Fibroblast of lung (primary cell): ENCODE data around the gene HMCES. TPM values are rescaled to one million over a fixed set of nuclear protein-coding genes. Genes with fewer than 3 reads are reported as not detected.

Experiments
- DNase-seq, 2 donors: peaks; one replicate each; pipeline versions ENCODE4 v3.0.0 to v3.0.0-alpha.2; 2010; ENCODE audit warnings: low read depth in 2 of 2
- H2AFZ ChIP-seq: 2 replicates; pipeline ENCODE4 v1.5.1; 2012; ENCODE audit warnings: low read length, control low read depth, inconsistent platforms
- H3K27ac ChIP-seq: 2 replicates; pipeline ENCODE4 v1.5.1; 2011; ENCODE audit warnings: low read length, control low read depth; ENCODE audit not compliant: insufficient read depth
- H3K27me3 ChIP-seq: 2 replicates; pipeline ENCODE4 v1.5.1; 2011; ENCODE audit warnings: mild to moderate bottlenecking, low read length; ENCODE audit not compliant: control insufficient read depth, insufficient read depth
- H3K36me3 ChIP-seq: 2 replicates; pipeline ENCODE4 v1.5.1; 2011; ENCODE audit warnings: low read length; ENCODE audit not compliant: control insufficient read depth, insufficient read depth
- H3K4me1 ChIP-seq: 2 replicates; pipeline ENCODE4 v1.5.1; 2011; ENCODE audit warnings: low read length; ENCODE audit not compliant: control insufficient read depth, insufficient read depth; ENCODE audit errors: extremely low read depth
- H3K4me2 ChIP-seq: 2 replicates; pipeline ENCODE4 v1.5.1; 2011; ENCODE audit warnings: low read length, control low read depth; ENCODE audit not compliant: insufficient read depth; ENCODE audit errors: extremely low read depth
- H3K4me3 ChIP-seq, 4 experiments: fragments of 200-600 bp in 1 of 4; sonication (generic) in 1 of 4; replicated peaks in 1 of 4; 2 replicates each; pipeline ENCODE4 v1.5.1; 2011 to 2016; ENCODE audit warnings: low read length in 4 of 4, low read depth in 3 of 4, mild to moderate bottlenecking in 3 of 4, control low read depth in 2 of 4, inconsistent platforms in 1 of 4, mixed read lengths in 1 of 4; ENCODE audit not compliant: insufficient read depth in 1 of 4; ENCODE audit errors: control extremely low read depth in 1 of 4
- H3K79me2 ChIP-seq: 2 replicates; pipeline ENCODE4 v1.5.1; 2012; ENCODE audit warnings: mild to moderate bottlenecking, low read length, inconsistent platforms; ENCODE audit not compliant: control insufficient read depth, insufficient read depth
- H3K9ac ChIP-seq: 2 replicates; pipeline ENCODE4 v1.5.1; 2011; ENCODE audit warnings: mild to moderate bottlenecking, low read length, control low read depth; ENCODE audit not compliant: insufficient read depth
- H3K9me3 ChIP-seq: 2 replicates; pipeline ENCODE4 v1.5.1; 2012; ENCODE audit warnings: low read depth, low read length; ENCODE audit not compliant: control insufficient read depth, insufficient read depth
- H4K20me1 ChIP-seq: 2 replicates; pipeline ENCODE4 v1.5.1; 2011; ENCODE audit warnings: low read length; ENCODE audit not compliant: control insufficient read depth, insufficient read depth; ENCODE audit errors: extremely low read depth
- CTCF ChIP-seq, 2 donors: IDR thresholded peaks in 1 of 2; conservative IDR thresholded peaks in 1 of 2; 1 replicate in 1 of 2; 2 replicates in 1 of 2; pipeline ENCODE4 v1.5.1; 2011 to 2012; ENCODE audit warnings: low read length in 2 of 2, control low read depth in 1 of 2, inconsistent platforms in 1 of 2, low read depth in 1 of 2, mild to moderate bottlenecking in 1 of 2
- EZH2 ChIP-seq: IDR thresholded peaks from 2 replicates; pipeline ENCODE4 v1.5.1; 2012; ENCODE audit warnings: low read length, control low read depth, mild to moderate bottlenecking; ENCODE audit errors: missing control alignments
- polyA plus RNA-seq, 2 donors: library from polyadenylated mRNA; depleted of rRNA in 1 of 2; stranded (reverse) in 1 of 2; unstranded in 1 of 2; fragments of >200 nt; gene quantifications; 2 replicates each; pipeline ENCODE4 v1.2.1, GENCODE V29; 2011 to 2012; ENCODE audit warnings: missing spikeins in 1 of 2
- total RNA-seq: library from RNA; depleted of rRNA; stranded (reverse); fragments of >200 nt; gene quantifications from 2 replicates; pipeline ENCODE4 v1.2.1, GENCODE V29; 2014

HMCES gene
- total and polyA plus RNA-seq, 2 donors (not counting 1 experiment from before 2014, with no cell fraction given), result 12.2 to 22.8 TPM

GRCh38 chr3:129327510-129327909 lies 48.8 kb downstream of the HMCES start:
- DNase-seq, result no peak
- Histone ChIP-seq H3K4me2 (no peak overlapping the region), H2AFZ (no peak overlapping the region), H3K79me2 (no peaks in the 10 kb centered on the region), H4K20me1 (no peaks in the 10 kb centered on the region), H3K9me3 (no peaks in the 10 kb centered on the region), H3K4me3 (no peak overlapping the region), H3K9ac (no peak overlapping the region), H3K36me3 (no peaks in the 10 kb centered on the region), H3K27ac (no peak overlapping the region), H3K4me1 (no peaks in the 10 kb centered on the region), H3K27me3 (no peaks in the 10 kb centered on the region)
- TF ChIP-seq EZH2, result no peak

DNA sequence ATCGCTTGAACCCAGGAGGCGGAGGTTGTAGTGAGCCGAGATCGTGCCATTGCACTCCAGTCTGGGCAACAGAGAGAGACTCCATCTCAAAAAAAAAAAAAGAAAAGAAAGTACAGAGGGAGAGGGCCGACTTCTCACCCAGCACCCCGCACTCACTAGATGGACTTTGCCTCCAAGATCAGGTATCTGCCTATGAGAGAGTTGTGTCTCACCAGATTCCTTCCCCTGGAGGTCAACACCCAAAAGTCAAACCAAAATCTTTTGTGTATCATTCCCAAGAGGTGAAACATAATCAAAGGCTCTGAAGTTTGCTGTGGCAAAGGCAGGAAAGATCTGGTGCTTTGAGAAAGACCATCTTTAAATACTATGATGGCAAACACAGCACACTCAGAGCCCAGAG lies 51.2 kb downstream of the HMCES start:
- Histone ChIP-seq H3K9ac (no peak overlapping the region), H4K20me1 (no peaks in the 10 kb centered on the region), H3K36me3 (no peaks in the 10 kb centered on the region), H3K4me3 (no peak overlapping the region), H3K9me3 (no peaks in the 10 kb centered on the region), H3K27ac (no peak overlapping the region), H3K27me3 (no peaks in the 10 kb centered on the region), H2AFZ (no peak overlapping the region), H3K79me2 (no peaks in the 10 kb centered on the region), H3K4me1 (no peaks in the 10 kb centered on the region), H3K4me2 (no peak overlapping the region)
- TF ChIP-seq EZH2, result no peak
- TF ChIP-seq CTCF (conservative IDR thresholded peaks at IDR 0.05 in 1 of 2, IDR thresholded peaks at IDR 0.05 in 1 of 2; ENCODE audit: low read depth in 1 of 2, low read length in 2 of 2), result no peak
- DNase-seq, result no peak

DNA sequence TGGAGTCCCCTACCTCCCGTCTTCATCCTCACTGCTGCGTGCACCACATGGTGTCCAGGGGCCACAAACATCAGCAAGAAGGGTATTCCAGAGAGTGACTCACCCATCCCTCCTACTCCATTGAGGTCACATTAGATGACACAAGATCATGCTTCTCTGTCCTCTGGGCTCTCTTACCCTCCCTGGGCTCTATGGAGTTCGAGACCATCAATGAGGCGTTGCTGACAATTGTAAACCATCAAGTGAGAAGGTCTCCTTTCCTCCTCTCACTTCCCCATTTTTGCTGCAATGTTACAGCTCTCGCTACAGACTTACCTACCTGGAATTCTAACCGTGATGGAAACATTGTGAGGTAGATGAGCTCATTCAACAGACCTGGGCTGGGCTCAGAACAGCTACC lies 51.7 kb downstream of the HMCES start:
- Histone ChIP-seq H3K4me1 (no peaks in the 10 kb centered on the region), H3K4me3 (no peak overlapping the region), H3K9me3 (no peaks in the 10 kb centered on the region), H3K27me3 (no peaks in the 10 kb centered on the region), H4K20me1 (no peaks in the 10 kb centered on the region), H3K4me2 (no peak overlapping the region), H3K79me2 (no peaks in the 10 kb centered on the region), H2AFZ (no peak overlapping the region), H3K27ac (no peak overlapping the region), H3K9ac (no peak overlapping the region), H3K36me3 (no peaks in the 10 kb centered on the region)
- no peak for DNase-seq
- no peak for TF ChIP-seq CTCF (conservative IDR thresholded peaks at IDR 0.05 in 1 of 2, IDR thresholded peaks at IDR 0.05 in 1 of 2; ENCODE audit: low read depth in 1 of 2, low read length in 2 of 2)
- no peak for TF ChIP-seq EZH2
